ENCODE measurements around the gene MBOAT1. TPM values are rescaled to one million over a fixed set of nuclear protein-coding genes. Genes with fewer than 3 reads are reported as not detected.
A peak's percentile ranks its signal among the peaks of the same experiment; 100 is the strongest.

MBOAT1 gene
- polyA plus RNA-seq, 1 donor from 2014 or later = 3.1 TPM

DNA sequence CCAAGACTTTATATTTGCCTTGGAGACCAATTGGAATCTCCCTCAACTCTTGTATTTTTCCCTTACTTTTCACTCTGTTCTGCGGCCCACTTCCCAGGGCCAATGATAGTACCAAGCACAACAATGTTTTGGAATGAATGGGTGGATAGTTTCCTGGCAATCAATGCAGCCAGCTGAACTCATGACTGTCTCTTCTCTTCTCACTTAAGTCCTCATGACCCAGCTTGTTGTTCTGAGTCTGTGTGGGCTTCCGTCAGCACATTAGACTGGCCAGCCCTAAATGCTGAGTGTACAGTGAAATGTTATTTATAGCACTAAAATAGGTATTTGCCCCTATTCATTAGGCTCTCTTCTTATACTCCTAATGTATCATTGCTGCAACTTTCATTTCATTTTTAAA lies 5.6 kb upstream of the MBOAT1 start:
- Mint-ChIP-seq H3K36me3 (no peaks in the 10 kb centered on the region), H3K9me3 (no peaks in the 10 kb centered on the region), H3K27me3 (peaks cover 1% of the 10 kb centered on the region), H3K4me1 (peaks cover 8 to 10% (median 8%) of the 10 kb centered on the region in 3 donors), H3K27ac (no peak overlapping the region), H3K4me3 (no peak overlapping the region)

DNA sequence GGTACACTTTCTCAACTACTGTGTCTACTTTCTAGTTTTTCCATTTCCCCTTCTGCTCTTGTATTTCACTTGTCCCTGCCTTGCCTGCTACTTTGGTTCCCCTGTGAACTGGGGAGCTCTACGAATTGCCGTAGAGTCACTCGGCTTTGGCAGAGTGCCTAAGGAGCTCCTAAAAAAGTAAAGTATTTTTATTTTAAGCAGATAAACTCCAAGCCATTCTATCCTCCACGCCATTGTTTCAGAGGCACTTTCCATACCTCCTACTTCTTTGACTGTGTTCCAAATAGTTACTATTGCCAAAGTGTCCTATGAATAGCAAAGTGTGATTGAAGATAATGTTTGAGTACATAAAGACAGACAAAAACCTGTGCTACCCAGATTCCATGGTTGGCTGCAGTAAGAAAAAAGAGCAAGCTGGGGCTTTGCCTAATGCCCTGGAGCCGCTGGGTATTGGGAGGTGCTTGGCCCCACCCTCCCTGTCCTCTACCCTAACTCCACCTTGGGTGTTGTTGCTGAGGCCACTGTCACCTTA lies 5.1 kb upstream of the MBOAT1 start:
- Mint-ChIP-seq H3K4me3 (no peak overlapping the region), H3K4me1 (peaks cover 10 to 12% (median 12%) of the 10 kb centered on the region in 3 donors), H3K9me3 (no peaks in the 10 kb centered on the region), H3K27ac (no peak overlapping the region), H3K36me3 (no peaks in the 10 kb centered on the region), H3K27me3 (peaks cover 1% of the 10 kb centered on the region)

DNA sequence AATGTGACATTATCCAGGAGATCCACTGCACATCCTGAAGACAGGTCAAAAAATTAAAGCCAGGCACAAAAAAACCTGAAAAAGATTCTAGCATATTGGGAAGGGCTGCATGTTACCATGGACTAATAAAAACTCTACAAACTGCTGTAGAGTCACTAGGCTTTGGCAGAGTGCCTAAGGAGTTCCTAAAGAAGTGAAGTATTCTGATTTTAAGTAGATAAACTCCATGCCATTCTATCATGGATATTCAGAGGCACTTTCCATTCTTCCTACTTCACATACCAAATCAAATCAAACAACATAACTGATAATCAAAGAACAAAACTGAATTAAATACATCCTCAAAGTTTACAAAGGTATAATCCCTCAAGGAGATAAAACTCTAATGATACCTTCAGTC lies 3.0 kb upstream of the MBOAT1 start:
- Mint-ChIP-seq H3K4me1 (peaks cover 16 to 22% (median 18%) of the 10 kb centered on the region in 3 donors), H3K4me3 (peak overlapping the region in 1 of 4 donors; percentile 43), H3K27ac (no peak overlapping the region), H3K27me3 (peaks cover 4% of the 10 kb centered on the region), H3K9me3 (no peaks in the 10 kb centered on the region), H3K36me3 (no peaks in the 10 kb centered on the region)

DNA sequence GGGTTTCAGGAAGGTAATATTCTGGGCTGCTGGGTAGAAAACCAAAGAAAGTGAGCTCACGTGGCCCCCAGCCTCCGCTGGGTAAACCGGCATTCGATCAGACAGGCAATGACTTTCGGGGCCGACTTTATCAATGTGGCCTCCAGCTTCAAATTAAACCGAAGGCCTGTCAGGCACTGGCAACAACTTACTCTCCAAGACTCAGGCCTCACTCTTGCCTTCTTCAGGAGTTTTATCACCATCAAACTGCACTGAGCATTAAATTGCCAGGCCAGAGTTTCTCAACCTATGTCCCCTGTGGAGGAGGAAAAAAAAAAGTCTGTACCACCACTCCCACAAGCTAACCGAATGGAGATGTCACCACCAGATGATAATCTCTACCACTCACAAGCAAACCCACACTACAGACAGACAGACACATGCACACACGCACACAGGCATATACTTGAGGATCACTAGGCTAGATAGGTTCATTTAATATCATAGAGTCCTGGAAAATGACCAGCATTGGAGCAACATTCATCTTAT lies 1.1 kb upstream of the MBOAT1 start:
- Mint-ChIP-seq H3K9me3 (no peaks in the 10 kb centered on the region), H3K4me1 (peaks cover 18 to 30% (median 25%) of the 10 kb centered on the region in 3 donors), H3K27me3 (peaks cover 4% of the 10 kb centered on the region), H3K27ac (peak overlapping the region; percentile 64 to 97 (median 77)), H3K36me3 (no peaks in the 10 kb centered on the region), H3K4me3 (peak overlapping the region; percentile 88 to 99 (median 98))

DNA sequence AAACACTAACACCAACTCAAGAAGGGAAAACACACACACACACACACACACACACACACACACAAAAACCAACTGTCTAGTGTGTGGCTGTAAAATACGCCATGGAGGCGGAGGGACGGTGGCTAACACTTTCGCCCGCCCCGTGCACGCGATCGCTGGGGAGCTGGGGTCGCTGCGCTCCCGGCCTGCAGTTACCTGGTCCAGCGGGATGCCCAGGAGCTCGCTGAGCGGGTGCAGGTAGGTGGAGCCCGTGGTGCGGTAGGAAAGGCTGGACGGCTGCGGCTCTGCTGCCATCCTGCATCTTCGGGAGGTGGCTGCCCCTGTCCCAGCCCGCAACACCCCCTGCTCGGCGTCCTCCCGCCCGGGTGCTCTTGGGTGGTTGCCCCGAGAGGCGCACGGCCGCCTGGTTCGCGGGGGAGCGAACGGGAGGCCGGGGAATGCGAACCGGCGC lies 303 bp downstream of the MBOAT1 start:
- Mint-ChIP-seq H3K4me1 (peaks cover 20 to 36% (median 26%) of the 10 kb centered on the region in 3 donors), H3K27ac (peak overlapping the region in 2 of 3 donors; percentile 83 to 84), H3K27me3 (peaks cover 4% of the 10 kb centered on the region), H3K9me3 (no peaks in the 10 kb centered on the region), H3K4me3 (peak overlapping the region; percentile 88 to 97 (median 93)), H3K36me3 (no peaks in the 10 kb centered on the region)

DNA sequence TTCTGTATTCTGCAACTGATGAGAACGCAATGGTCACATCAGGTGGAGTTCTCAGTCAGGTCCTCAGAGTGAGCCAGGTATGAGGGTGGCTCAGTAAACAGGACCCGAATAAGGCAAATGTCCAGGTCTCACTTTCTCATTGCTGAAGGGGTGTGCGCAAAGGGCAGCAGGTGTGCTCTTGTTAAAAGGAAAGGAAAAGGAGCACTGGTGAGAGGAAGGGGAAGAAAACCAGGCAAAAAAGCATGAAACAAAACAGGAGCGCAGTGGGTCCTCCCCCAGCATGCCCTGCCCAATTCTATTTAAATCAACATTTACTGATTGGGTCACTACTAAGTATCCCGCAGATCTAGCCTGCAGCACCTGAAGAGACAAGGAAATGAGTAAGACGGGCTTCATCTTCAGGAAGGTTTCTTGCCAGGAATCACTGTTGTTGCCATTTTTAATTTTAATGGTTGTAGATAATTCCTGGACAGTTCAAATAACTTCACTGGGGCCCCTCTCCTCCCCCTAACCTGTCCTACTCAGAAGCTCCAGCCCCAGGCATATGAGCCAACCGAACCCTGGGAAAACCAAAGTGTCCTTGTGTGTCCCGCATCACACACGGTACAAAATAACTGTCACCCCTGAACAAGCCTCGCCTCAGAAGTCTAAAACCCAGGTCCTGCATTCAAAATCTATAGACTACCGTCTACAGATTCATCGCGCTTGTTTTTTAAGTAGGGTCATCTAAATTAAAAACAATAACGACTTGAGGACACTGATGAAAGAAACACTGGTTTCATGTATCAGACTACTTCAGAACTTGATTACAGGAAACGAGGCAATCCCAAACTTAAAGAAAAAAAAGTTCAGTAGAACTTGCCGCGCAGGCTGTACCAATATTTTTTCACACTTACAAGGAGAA lies 980 bp downstream of the MBOAT1 start:
- Mint-ChIP-seq H3K9me3 (no peaks in the 10 kb centered on the region), H3K27ac (peak overlapping the region; percentile 82 to 84 (median 83)), H3K4me1 (peaks cover 24 to 43% (median 32%) of the 10 kb centered on the region in 3 donors), H3K27me3 (peaks cover 4% of the 10 kb centered on the region), H3K4me3 (peak overlapping the region; percentile 88 to 97 (median 93)), H3K36me3 (no peaks in the 10 kb centered on the region)

DNA sequence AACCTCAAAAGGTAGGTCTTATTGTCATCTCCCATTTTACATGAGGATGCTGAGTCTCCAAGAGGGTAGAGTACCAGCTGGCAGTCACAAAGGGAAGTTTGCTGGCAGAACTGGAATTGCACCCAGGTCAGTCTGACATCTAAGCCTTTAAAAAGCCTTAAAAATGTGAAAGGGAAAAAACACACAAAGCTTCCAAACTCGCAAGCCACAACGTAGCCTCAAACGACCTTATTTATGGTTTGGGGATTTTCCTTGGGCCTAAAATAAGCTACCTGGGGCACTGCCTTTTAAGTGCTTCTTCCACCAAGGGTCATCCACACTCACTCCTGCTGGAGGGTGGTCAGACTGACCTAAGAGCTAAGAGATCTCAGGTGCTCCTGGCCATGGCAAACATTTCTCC lies 2.1 kb downstream of the MBOAT1 start:
- peak overlapping the region in 2 of 4 donors; percentile 1 to 88 for H3K4me3 Mint-ChIP-seq
- peaks cover 24 to 45% (median 32%) of the 10 kb centered on the region in 3 donors for H3K4me1 Mint-ChIP-seq
- H3K27ac Mint-ChIP-seq = peak overlapping the region in 1 of 3 donors; percentile 51
- peaks cover 4% of the 10 kb centered on the region for H3K27me3 Mint-ChIP-seq
- H3K9me3 Mint-ChIP-seq = no peaks in the 10 kb centered on the region
- no peaks in the 10 kb centered on the region for H3K36me3 Mint-ChIP-seq

DNA sequence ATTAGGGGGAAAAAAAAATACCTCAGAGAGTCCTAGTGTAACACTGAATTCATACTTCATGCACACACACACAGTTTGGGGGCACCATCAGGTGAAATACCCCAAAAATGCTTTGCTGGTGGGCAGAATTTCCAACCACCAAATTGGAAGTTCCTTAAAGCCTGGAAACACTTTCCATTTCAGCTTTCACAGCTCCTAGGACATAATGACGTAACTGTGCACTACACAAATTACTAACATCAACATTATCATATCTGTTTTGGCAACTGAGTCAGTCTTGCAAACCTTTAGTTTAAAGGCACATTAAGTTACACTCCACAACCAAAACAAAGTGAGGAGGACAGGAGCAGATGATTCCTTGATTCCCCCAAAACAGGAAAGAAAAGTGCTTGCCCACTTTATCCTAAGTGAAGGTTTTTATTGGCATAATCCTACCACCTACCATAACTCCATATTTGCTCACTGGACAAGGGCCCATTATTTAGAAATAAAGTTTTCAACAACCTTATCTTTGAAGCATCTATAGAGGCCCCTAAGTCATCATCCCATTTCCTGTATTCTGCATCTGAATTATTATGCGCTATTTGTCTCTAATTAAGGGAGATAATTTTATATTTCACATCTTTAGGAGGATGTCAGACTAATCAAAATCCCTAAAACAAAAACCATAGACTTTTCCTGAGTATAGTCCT lies 3.4 kb downstream of the MBOAT1 start:
- peak overlapping the region in 1 of 4 donors; percentile 59 for H3K4me3 Mint-ChIP-seq
- peak overlapping the region in 1 of 3 donors; percentile 2 for H3K27ac Mint-ChIP-seq
- no peaks in the 10 kb centered on the region for H3K36me3 Mint-ChIP-seq
- peaks cover 4% of the 10 kb centered on the region for H3K27me3 Mint-ChIP-seq
- peaks cover 29 to 49% (median 37%) of the 10 kb centered on the region in 3 donors for H3K4me1 Mint-ChIP-seq
- H3K9me3 Mint-ChIP-seq = no peaks in the 10 kb centered on the region

DNA sequence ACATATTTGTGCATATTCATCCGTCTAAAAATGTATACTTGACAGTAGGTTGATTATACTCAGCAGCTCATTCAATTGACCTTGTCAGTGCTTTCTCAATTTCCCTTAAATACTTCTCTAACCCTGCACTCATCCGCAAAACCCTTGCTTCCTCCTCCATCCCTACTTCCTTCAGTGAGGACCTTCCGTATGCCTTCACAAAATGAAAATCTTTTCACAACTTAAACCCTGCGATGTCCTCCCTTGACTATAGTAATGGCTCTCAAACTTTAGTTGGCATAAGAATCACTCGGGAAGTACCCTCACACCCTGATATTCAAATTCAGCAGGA lies 5.2 kb downstream of the MBOAT1 start:
- no peaks in the 10 kb centered on the region for H3K36me3 Mint-ChIP-seq
- peaks cover 21 to 43% (median 31%) of the 10 kb centered on the region in 3 donors for H3K4me1 Mint-ChIP-seq
- H3K4me3 Mint-ChIP-seq = peak overlapping the region; percentile 11 to 89 (median 77)
- H3K9me3 Mint-ChIP-seq = no peaks in the 10 kb centered on the region
- H3K27ac Mint-ChIP-seq = peak overlapping the region; percentile 2 to 85 (median 50)
- peaks cover 4% of the 10 kb centered on the region for H3K27me3 Mint-ChIP-seq

DNA sequence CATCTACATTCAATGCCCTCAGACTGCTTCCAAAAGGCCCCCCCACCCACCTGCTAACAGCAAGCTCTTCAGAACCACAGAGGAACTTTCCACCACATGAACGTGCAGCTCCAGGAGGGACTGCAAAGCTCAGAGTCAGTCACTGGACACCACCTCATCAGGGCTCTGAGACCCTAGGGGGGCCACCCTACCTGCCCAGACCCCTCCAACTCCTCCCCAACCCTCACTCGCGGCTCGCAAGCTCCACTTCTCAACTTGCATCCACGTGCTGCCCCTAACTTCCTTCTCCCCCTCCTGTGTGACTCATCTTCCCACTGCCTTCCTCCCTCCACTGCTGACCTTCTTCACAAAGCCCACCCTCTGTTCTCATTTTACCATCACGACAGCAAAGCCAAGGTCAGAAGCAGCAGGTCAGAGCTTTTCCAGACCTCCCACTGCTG lies 6.5 kb downstream of the MBOAT1 start:
- peak overlapping the region in 2 of 4 donors; percentile 30 to 89 for H3K4me3 Mint-ChIP-seq
- H3K27me3 Mint-ChIP-seq = no peaks in the 10 kb centered on the region
- H3K36me3 Mint-ChIP-seq = no peaks in the 10 kb centered on the region
- no peaks in the 10 kb centered on the region for H3K9me3 Mint-ChIP-seq
- peaks cover 18 to 33% (median 31%) of the 10 kb centered on the region in 3 donors for H3K4me1 Mint-ChIP-seq
- no peak overlapping the region for H3K27ac Mint-ChIP-seq

DNA sequence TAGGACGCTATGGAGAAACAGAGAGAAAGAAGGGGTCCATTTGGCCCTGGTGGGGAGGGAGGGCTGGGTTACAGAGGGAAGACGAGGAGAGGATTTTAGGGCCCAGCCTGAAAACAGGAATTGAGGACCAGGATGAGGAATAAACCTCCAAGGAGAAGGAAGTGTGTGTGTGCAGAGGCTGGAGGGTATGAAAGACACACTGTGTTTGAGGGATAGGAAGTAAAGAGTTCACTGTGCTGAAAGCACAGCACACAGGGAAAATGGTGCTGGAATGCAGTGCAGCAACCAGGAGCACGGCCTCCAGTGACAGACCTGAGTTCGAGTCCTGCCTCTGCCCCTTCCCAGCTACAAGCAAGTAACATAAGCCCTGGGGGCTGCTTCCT lies 7.8 kb downstream of the MBOAT1 start:
- H3K4me3 Mint-ChIP-seq = no peak overlapping the region
- peaks cover 2% of the 10 kb centered on the region for H3K36me3 Mint-ChIP-seq
- peaks cover 16 to 31% (median 26%) of the 10 kb centered on the region in 3 donors for H3K4me1 Mint-ChIP-seq
- H3K9me3 Mint-ChIP-seq = no peaks in the 10 kb centered on the region
- H3K27me3 Mint-ChIP-seq = no peaks in the 10 kb centered on the region
- H3K27ac Mint-ChIP-seq = no peak overlapping the region

DNA sequence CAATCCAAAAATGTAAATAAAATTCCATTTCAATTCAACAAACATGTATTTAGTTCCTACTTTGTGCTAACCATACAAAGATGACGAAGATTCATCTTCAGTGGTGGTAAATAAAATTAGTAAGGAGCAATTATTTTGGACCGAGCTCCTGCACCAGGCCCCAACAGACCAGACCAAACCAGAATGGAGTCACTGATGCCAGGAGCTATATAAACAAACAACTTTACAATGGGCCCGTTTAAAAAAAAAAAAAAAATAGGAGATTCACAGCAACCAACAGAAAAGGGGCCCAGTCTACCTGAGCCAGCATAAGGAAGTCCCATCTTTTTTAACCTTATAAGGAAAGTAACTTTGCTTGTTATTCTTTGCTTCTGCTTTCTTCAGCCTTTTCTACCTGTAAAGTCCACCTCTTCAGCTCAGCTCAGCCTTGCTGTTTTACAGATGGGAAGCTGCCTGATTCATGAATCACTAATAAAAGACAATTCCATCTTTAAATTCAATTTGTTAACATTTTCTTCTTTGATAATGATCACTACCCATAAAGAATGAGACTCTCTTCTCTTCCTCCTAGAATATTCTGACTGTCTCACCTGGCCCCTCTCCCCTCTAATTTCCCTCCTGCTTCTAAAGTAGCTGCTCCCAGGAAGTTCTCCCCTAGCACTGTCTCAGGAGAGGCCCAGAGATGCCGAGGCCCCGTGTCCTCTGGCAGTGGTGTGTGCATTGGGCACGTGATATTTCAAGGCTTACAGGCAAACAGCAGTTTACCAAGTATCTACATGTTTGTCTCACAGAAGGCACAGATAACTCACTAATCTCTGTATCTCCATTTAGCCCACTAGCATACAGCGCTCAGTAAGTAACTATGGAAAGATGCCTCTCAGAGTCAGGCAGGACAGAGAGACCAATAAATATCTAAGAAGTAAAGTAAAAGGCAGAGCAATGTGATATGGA lies 8.4 kb downstream of the MBOAT1 start:
- H3K4me3 Mint-ChIP-seq = no peak overlapping the region
- H3K4me1 Mint-ChIP-seq = peaks cover 16 to 26% (median 26%) of the 10 kb centered on the region in 3 donors
- H3K27ac Mint-ChIP-seq = no peak overlapping the region
- peaks cover 2% of the 10 kb centered on the region for H3K36me3 Mint-ChIP-seq
- H3K9me3 Mint-ChIP-seq = no peaks in the 10 kb centered on the region
- H3K27me3 Mint-ChIP-seq = no peaks in the 10 kb centered on the region

DNA sequence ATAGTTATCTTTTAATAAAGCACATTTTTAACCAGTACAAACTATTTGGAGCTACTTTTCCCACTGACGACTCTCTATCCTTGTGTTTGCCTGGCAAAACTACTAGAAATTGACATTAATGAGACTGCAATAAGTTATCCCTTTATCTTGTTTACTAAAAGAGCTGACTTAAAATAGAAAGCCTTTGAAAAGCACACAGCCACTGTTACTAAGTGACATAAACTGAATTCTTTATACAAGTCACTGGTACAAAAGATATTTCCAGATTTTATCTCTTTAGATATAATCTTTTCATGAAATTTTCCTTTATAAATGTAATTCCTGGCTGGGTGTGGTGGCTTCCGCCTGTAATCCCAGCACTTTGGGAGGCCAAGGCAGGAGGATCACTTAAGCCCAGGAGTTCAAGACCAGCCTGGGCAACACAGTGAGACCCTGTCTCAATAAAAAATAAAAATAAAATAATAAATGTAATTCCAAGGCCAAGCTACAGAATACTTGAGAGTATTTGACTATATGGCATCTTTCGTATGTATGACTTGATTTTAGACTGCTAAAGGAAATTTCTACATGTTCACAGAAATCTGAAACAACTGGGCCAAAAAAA lies 9.5 kb downstream of the MBOAT1 start:
- H3K4me1 Mint-ChIP-seq = peaks cover 16 to 28% (median 23%) of the 10 kb centered on the region in 3 donors
- H3K4me3 Mint-ChIP-seq = no peak overlapping the region
- H3K27me3 Mint-ChIP-seq = no peaks in the 10 kb centered on the region
- no peaks in the 10 kb centered on the region for H3K9me3 Mint-ChIP-seq
- no peak overlapping the region for H3K27ac Mint-ChIP-seq
- peaks cover 2% of the 10 kb centered on the region for H3K36me3 Mint-ChIP-seq

DNA sequence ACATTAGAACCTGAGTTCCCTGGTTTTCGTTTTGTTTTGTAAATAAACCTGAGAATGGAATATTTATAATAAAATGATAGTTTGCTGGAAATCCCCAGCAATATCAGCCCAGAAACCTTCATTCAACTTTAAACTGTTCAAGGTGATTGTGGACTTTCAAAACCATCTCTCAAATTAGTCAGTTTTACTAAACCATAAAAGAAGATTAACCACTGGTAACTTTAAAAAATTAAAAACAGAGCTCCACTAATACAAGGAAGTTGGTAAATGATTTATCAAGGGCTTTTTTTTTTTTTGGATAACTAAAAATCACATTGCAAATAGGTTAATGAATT lies 10.0 kb downstream of the MBOAT1 start:
- H3K4me3 Mint-ChIP-seq = no peak overlapping the region
- H3K27ac Mint-ChIP-seq = no peak overlapping the region
- no peaks in the 10 kb centered on the region for H3K27me3 Mint-ChIP-seq
- peaks cover 16 to 28% (median 20%) of the 10 kb centered on the region in 3 donors for H3K4me1 Mint-ChIP-seq
- no peaks in the 10 kb centered on the region for H3K9me3 Mint-ChIP-seq
- H3K36me3 Mint-ChIP-seq = peaks cover 2% of the 10 kb centered on the region

Measured in IgD-negative memory B cell (primary cell).